Prostate gland (tissue), 2 donors: ENCODE results near the gene NCOA7.

Experiments
- CTCF ChIP-seq, 4 experiments: fragments of 200-600 bp in 2 of 4; fragments of 450-650 bp in 2 of 4; sonication (generic) in 2 of 4; IDR thresholded peaks; 1 replicate in 3 of 4; 2 replicates in 1 of 4; pipeline ENCODE4 v1.5.1; 2016 to 2019; ENCODE audit warnings: antibody characterized with exemption in 4 of 4, mild to moderate bottlenecking in 2 of 4, moderate library complexity in 2 of 4
- POLR2A ChIP-seq: fragments of 450-650 bp; IDR thresholded peaks from one replicate; pipeline ENCODE4 v1.6.1; 2016; ENCODE audit warnings: antibody characterized with exemption, mild to moderate bottlenecking
- POLR2AphosphoS5 ChIP-seq: sonication (generic); formaldehyde crosslinking; IDR thresholded peaks from one replicate; pipeline ENCODE4 v1.6.1; 2017; ENCODE audit warnings: antibody characterized with exemption

GRCh38 chr6:125961117-125961516 lies 170.4 kb downstream of the NCOA7 start:
- TF ChIP-seq CTCF (IDR thresholded peaks at IDR 0.05) (no peak), POLR2AphosphoS5 (no peak), POLR2A (no peak)
